ENCODE results near the gene ARL5B. TPM values are rescaled to one million over a fixed set of nuclear protein-coding genes. Genes with fewer than 3 reads are reported as not detected.

The ARL5B gene
- total and polyA plus RNA-seq, 2 of the 4 experiments (the other 2 are of a cell fraction) = 5.9 to 12.0 TPM

DNA sequence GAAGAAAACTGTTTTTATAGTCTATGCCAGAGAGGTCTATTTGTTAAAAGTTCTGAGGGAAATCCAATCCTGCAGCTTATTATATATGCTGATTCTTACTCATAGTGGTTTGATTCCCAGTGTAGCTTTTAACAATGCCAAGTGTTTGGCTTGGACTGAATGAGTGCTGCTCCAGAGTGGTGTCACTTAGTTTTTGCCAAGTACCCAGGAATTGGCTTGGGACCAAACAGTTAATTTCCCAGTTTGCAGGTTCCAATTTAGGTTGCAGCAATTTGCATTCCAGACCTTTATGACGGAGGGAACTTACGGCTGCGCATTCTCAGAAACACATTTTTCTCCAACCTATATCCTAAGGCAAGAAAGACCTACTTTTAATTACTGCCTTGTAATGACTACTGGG lies 40.2 kb upstream of the ARL5B start:
- H3K4me3 ChIP-seq (ENCODE audit: insufficient read depth, low read depth, low read length) = no peak overlapping the region
- BruUV-seq (replicated peaks) = no TSS peak
- no peak overlapping the region for H2AK9ac ChIP-seq (replicated peaks; ENCODE audit: low read depth, low read length, poor library complexity)
- no peak overlapping the region for H4K5ac ChIP-seq (ENCODE audit: low read depth, low read length)
- peaks cover 1% of the 10 kb centered on the region; the same call in 1 of the 2 replicates for H3K4me1 ChIP-seq (ENCODE audit: control insufficient read depth, insufficient read depth, low read length)
- no peak overlapping the region for H2BK15ac ChIP-seq (ENCODE audit: low read depth, low read length)
- no CpG with 5 or more reads among the region's 3 CpGs for WGBS, 2 experiments (ENCODE audit: extremely low coverage in 2 of 2, insufficient read length in 1 of 2)
- H2AK5ac ChIP-seq (ENCODE audit: low read depth, low read length) = no peak overlapping the region
- peaks cover 3% of the 10 kb centered on the region; the same call in 1 of the 2 replicates for H3K36me3 ChIP-seq (ENCODE audit: control insufficient read depth, insufficient read depth, low read length)
- no peak overlapping the region for H3K14ac ChIP-seq (replicated peaks; ENCODE audit: low read depth, low read length)
- TF ChIP-seq MXI1 (IDR thresholded peaks at IDR 0.05; ENCODE audit: borderline replicate concordance, low read depth, low read length) (no peak), CEBPB (IDR thresholded peaks at IDR 0.05; ENCODE audit: low read depth, low read length) (no peak), SMC3 (IDR thresholded peaks at IDR 0.05; ENCODE audit: low read depth, low read length) (no peak), MAZ (IDR thresholded peaks at IDR 0.05; ENCODE audit: borderline replicate concordance, low read depth, low read length) (no peak), BHLHE40 (IDR thresholded peaks at IDR 0.05; ENCODE audit: low read depth, low read length) (no peak), RFX5 (IDR thresholded peaks at IDR 0.05; ENCODE audit: low read depth, low read length) (no peak)
- TF ChIP-seq, protein P1, sequence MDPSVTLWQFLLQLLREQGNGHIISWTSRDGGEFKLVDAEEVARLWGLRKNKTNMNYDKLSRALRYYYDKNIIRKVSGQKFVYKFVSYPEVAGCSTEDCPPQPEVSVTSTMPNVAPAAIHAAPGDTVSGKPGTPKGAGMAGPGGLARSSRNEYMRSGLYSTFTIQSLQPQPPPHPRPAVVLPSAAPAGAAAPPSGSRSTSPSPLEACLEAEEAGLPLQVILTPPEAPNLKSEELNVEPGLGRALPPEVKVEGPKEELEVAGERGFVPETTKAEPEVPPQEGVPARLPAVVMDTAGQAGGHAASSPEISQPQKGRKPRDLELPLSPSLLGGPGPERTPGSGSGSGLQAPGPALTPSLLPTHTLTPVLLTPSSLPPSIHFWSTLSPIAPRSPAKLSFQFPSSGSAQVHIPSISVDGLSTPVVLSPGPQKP (IDR thresholded peaks at IDR 0.05; ENCODE audit: borderline replicate concordance, low read depth, low read length) = no peak
- TF ChIP-seq, protein P2, sequence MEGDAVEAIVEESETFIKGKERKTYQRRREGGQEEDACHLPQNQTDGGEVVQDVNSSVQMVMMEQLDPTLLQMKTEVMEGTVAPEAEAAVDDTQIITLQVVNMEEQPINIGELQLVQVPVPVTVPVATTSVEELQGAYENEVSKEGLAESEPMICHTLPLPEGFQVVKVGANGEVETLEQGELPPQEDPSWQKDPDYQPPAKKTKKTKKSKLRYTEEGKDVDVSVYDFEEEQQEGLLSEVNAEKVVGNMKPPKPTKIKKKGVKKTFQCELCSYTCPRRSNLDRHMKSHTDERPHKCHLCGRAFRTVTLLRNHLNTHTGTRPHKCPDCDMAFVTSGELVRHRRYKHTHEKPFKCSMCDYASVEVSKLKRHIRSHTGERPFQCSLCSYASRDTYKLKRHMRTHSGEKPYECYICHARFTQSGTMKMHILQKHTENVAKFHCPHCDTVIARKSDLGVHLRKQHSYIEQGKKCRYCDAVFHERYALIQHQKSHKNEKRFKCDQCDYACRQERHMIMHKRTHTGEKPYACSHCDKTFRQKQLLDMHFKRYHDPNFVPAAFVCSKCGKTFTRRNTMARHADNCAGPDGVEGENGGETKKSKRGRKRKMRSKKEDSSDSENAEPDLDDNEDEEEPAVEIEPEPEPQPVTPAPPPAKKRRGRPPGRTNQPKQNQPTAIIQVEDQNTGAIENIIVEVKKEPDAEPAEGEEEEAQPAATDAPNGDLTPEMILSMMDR (conservative IDR thresholded peaks at IDR 0.05; ENCODE audit: low read depth, low read length) = no peak
- no peak overlapping the region for H3K18ac ChIP-seq (ENCODE audit: low read depth, low read length)
- H3K27ac ChIP-seq (ENCODE audit: insufficient read depth, low read length) = no peak overlapping the region
- DNase-seq (no peak), ATAC-seq (ENCODE audit: low read depth) (no peak)
- no peaks in the 10 kb centered on the region for H4K20me1 ChIP-seq (ENCODE audit: insufficient read depth, low read length)
- H3K4me2 ChIP-seq (ENCODE audit: low read depth, low read length) = no peak overlapping the region
- no peaks in the 10 kb centered on the region for H3K9me3 ChIP-seq (ENCODE audit: control insufficient read depth, insufficient read depth, low read length)
- H4K8ac ChIP-seq (ENCODE audit: low read depth in 2 of 2, low read length in 2 of 2) = no peak overlapping the region
- no peak overlapping the region for H3K56ac ChIP-seq (ENCODE audit: extremely low read depth, insufficient read depth, low read length)
- intact Hi-C loops (cut with micrococcal nuclease) (no loop called here), in situ Hi-C loops (cut with MboI; ENCODE audit: low sequenced_read_pairs) (no loop called here), dilution Hi-C loops (cut with HindIII; ENCODE audit: low sequenced_read_pairs, unreplicated experiment) (no loop called here)
- H3K23ac ChIP-seq (ENCODE audit: low read depth, low read length) = no peak overlapping the region
- no peak overlapping the region for H3K9ac ChIP-seq (ENCODE audit: low read depth, low read length)
- H4K91ac ChIP-seq (ENCODE audit: insufficient read depth, low read depth, low read length) = no peak overlapping the region
- no peak overlapping the region for H2BK20ac ChIP-seq (ENCODE audit: low read depth, low read length)
- ChIA-PET CTCF (no interaction called here), POLR2A (ENCODE audit: unreplicated experiment) (interaction anchor here (0.5 kb wide), 1 partner anchor 40 kb away, joined by 7 read pairs; no protein-coding TSS in a partner anchor)
- H3K27me3 ChIP-seq (ENCODE audit: control insufficient read depth, insufficient read depth, low read length) = no peaks in the 10 kb centered on the region
- 0 out of 4 replicates have a peak, but pooled peaks cover 0 to 3% of the 10 kb centered on the region in 2 experiments for H3K79me1 ChIP-seq (ENCODE audit: low read depth in 1 of 2, low read length in 2 of 2)
- no peak overlapping the region for H2AFZ ChIP-seq (replicated peaks; ENCODE audit: low read length, poor library complexity)
- H3K4ac ChIP-seq (ENCODE audit: low read depth, low read length) = no peak overlapping the region
- no peak overlapping the region for H2BK120ac ChIP-seq (ENCODE audit: low read depth, low read length)
- peaks cover 4% of the 10 kb centered on the region; the same call in 1 of the 2 replicates for H3K9me1 ChIP-seq (ENCODE audit: insufficient read depth, low read length)
- no peak overlapping the region for H2BK5ac ChIP-seq (ENCODE audit: low read depth, low read length, poor library complexity, severe bottlenecking)

Data from IMR-90 (cell line).